ENCODE measurements around the gene STYX.
"Not testable (repeated sequence)": the region's sequence is repeated elsewhere in the genome, so short reads cannot be mapped to it uniquely, and the experiment has no call there.

The STYX gene

GRCh38 chr14:52727509-52727908, 2.5 kb upstream of the STYX start:
- DNase-seq, result not testable (repeated sequence)

- not testable (repeated sequence) for DNase-seq
These were observed 931 bp upstream of the STYX start for GRCh38 chr14:52729035-52729434.

- DNase-seq, result no peak
These were observed 411 bp upstream of the STYX start for GRCh38 chr14:52729585-52729924.

GRCh38 chr14:52730709-52731111, 744 bp downstream of the STYX start:
- DNase-seq, result no peak

- no peak for DNase-seq
These were observed 3.9 kb downstream of the STYX start for GRCh38 chr14:52733824-52734223.

- DNase-seq, result no peak
These were observed 6.0 kb downstream of the STYX start for GRCh38 chr14:52735921-52736489.

- DNase-seq, result no peak
These were observed 8.4 kb downstream of the STYX start for GRCh38 chr14:52738409-52738808.

- DNase-seq, result no peak
These were observed 10.8 kb downstream of the STYX start for GRCh38 chr14:52740751-52741150.

- no peak for DNase-seq
These were observed 11.9 kb downstream of the STYX start for GRCh38 chr14:52741865-52742264.

GRCh38 chr14:52748647-52749292, 18.8 kb downstream of the STYX start:
- DNase-seq, result no peak

GRCh38 chr14:52755607-52756316, 25.8 kb downstream of the STYX start:
- no peak for DNase-seq

GRCh38 chr14:52759145-52759544, 29.2 kb downstream of the STYX start:
- DNase-seq, result no peak

GRCh38 chr14:52762923-52763322, 33.0 kb downstream of the STYX start:
- DNase-seq, result not testable (repeated sequence)

GRCh38 chr14:52767058-52767833, 37.3 kb downstream of the STYX start:
- DNase-seq, result no peak

GRCh38 chr14:52769887-52770286, 39.9 kb downstream of the STYX start:
- DNase-seq, result no peak

- DNase-seq, result no peak
These were observed 46.9 kb downstream of the STYX start for GRCh38 chr14:52776816-52777215.

- no peak for DNase-seq
These were observed 48.7 kb downstream of the STYX start for GRCh38 chr14:52778702-52779101.

GRCh38 chr14:52780893-52781292, 50.9 kb downstream of the STYX start:
- DNase-seq, result no peak

GRCh38 chr14:52781629-52782028, 51.7 kb downstream of the STYX start:
- DNase-seq, result no peak

- no peak for DNase-seq
These were observed 53.2 kb downstream of the STYX start for GRCh38 chr14:52783206-52783605.

GRCh38 chr14:52786887-52787286, 56.9 kb downstream of the STYX start:
- no peak for DNase-seq

GRCh38 chr14:52789118-52789517, 59.2 kb downstream of the STYX start:
- no peak for DNase-seq

- DNase-seq, result no peak
These were observed 60.2 kb downstream of the STYX start for GRCh38 chr14:52790011-52790755.

Data from activated CD4-positive, alpha-beta T cell treated with anti-CD3 and anti-CD28 coated beads, Interleukin-2, amount 50 U/mL, for 1 hour (primary cell).